Memory B cell (primary cell): ENCODE results near the gene CLDN2.
"Not testable (repeated sequence)": the region's sequence is repeated elsewhere in the genome, so short reads cannot be mapped to it uniquely, and the experiment has no call there.

Experiments used
- ATAC-seq: fragments of 150-1000 bp; cut with Tn5 transposase; 2 replicates; pipeline ENCODE4 v1.10.0; 2021; ENCODE audit warnings: low read depth, mild to moderate bottlenecking, moderate library complexity
- DNase-seq, 2 donors: peaks; one replicate each; pipeline ENCODE4 v3.0.0; 2022; ENCODE audit warnings: low spot score in 2 of 2
- H3K27ac Mint-ChIP-seq: one replicate; pipeline ENCODE4 v1.8.0; 2022; ENCODE audit warnings: mild to moderate bottlenecking, moderate library complexity, mixed read lengths
- H3K27me3 Mint-ChIP-seq: one replicate; pipeline ENCODE4 v1.8.0; 2022; ENCODE audit warnings: mixed read lengths
- H3K36me3 Mint-ChIP-seq: one replicate; pipeline ENCODE4 v1.8.0; 2022; ENCODE audit warnings: mild to moderate bottlenecking, mixed read lengths
- H3K4me1 Mint-ChIP-seq: one replicate; pipeline ENCODE4 v1.8.0; 2022; ENCODE audit warnings: mixed read lengths
- H3K4me3 Mint-ChIP-seq: one replicate; pipeline ENCODE4 v1.8.0; 2022; ENCODE audit warnings: mild to moderate bottlenecking, moderate library complexity, mixed read lengths
- H3K9me3 Mint-ChIP-seq: one replicate; pipeline ENCODE4 v1.8.0; 2022; ENCODE audit warnings: mixed read lengths

The CLDN2 gene

DNA sequence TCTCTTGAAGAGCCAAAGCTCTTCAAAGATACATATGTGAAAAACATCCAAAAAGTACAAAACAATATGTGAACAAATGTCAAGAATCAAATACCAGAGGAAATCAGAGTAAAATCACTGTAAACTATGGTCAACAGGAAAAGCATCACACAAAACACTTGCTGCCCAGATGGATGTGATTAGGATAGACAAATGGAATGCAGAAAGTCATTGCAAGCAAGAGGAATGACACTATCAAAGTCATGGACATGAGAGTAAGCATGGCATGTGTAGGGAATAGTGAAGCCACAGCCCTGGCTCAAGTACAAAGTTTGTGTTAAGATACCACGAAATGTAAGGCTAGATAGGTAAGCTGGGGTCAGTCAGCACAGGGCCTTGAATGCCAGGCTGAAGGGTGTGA lies 37.7 kb downstream of the CLDN2 start:
- H3K9me3 Mint-ChIP-seq = no peaks in the 10 kb centered on the region
- H3K36me3 Mint-ChIP-seq = peaks cover 10% of the 10 kb centered on the region
- DNase-seq = no peak
- H3K27me3 Mint-ChIP-seq = no peaks in the 10 kb centered on the region
- H3K27ac Mint-ChIP-seq = no peak overlapping the region
- peaks cover 3% of the 10 kb centered on the region for H3K4me1 Mint-ChIP-seq
- no peak overlapping the region for H3K4me3 Mint-ChIP-seq
- no peak for ATAC-seq

DNA sequence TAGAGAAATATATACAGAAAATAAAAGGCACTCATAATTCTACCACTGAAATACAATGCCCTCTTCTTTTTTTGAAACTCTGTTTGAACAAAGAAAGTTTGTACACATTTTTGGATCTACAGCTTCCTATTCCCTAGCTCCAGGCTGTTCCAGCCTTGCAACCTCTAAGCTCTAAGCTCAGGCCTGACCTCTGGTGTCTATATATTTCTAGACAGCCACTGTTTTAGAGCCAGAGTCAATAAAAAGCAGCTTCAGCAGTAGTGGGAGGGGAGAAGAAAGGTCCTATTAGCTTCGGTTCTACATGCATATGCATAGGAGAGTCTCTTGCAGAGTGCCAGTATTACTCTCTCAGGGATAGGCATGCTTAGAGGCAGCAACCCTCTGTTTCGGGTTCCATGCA lies 39.7 kb downstream of the CLDN2 start:
- Mint-ChIP-seq H3K4me3 (no peak overlapping the region), H3K4me1 (no peaks in the 10 kb centered on the region), H3K27ac (no peak overlapping the region), H3K27me3 (no peaks in the 10 kb centered on the region), H3K9me3 (no peaks in the 10 kb centered on the region), H3K36me3 (peaks cover 18% of the 10 kb centered on the region)
- ATAC-seq = no peak
- no peak for DNase-seq

DNA sequence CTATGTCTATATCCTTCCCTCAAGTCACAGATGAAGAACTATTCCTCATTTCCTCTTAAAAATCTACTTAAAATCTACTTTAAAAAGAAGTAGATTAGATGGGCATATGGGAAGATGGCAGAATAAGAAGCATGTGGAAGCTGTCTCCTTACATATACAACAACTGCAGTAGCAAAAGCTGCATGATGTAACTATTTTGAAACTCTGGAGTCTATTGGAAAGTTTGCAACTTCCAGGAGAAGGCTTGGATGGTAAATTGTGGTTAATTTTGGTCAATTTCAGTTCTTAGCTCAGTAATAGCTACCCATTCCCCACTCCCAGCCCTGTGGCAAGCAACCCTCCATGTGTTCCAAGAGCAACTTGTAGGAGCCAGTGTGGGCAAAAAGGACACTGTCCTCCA lies 42.9 kb downstream of the CLDN2 start:
- no peaks in the 10 kb centered on the region for H3K27me3 Mint-ChIP-seq
- H3K4me1 Mint-ChIP-seq = no peaks in the 10 kb centered on the region
- no peak for ATAC-seq
- no peak overlapping the region for H3K4me3 Mint-ChIP-seq
- no peak for DNase-seq
- peaks cover 16% of the 10 kb centered on the region for H3K36me3 Mint-ChIP-seq
- H3K9me3 Mint-ChIP-seq = no peaks in the 10 kb centered on the region
- H3K27ac Mint-ChIP-seq = no peak overlapping the region

DNA sequence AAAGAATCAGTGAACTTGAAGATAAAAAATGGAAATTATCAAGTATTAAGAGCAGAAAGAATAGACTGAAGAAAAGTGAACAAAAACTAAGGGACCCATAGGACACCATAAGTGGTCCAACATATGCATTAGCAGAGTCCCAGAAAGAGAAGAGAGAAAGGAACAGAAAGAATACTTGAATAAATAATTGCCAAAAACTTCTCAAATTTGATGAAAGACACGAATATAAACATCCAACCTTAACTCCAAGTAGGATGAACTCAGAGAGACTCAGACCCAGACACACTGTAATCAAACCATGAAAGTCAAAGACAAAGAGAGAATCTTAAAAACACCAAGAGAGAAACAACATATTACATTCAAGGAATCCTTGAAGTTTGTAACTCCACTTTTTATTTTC lies 44.1 kb downstream of the CLDN2 start:
- Mint-ChIP-seq H3K4me3 (no peak overlapping the region), H3K4me1 (no peaks in the 10 kb centered on the region), H3K27me3 (no peaks in the 10 kb centered on the region), H3K36me3 (peaks cover 27% of the 10 kb centered on the region), H3K9me3 (peaks cover 3% of the 10 kb centered on the region), H3K27ac (no peak overlapping the region)
- DNase-seq = no peak
- no peak for ATAC-seq

DNA sequence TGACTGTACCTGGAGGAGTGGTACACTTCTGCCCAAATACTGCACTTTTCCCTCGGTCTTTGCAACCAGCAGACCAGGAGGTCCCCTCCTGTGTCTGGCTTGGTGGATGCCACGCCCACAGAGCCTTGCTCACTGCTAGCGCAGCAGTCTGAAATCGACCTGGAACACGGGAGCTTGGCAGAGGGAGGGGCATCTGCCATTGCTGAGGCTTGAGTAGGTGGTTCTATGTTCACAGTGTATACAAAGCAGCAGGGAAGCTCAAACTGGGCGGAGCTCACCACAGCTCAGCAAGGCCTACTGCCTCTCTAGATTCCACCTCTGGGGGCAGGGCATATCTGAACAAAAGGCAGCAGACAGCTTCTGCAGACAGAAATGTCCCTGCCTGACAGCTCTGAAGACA lies 46.3 kb downstream of the CLDN2 start:
- not testable (repeated sequence) for H3K27ac Mint-ChIP-seq, H3K27me3 Mint-ChIP-seq, DNase-seq, H3K4me1 Mint-ChIP-seq, H3K9me3 Mint-ChIP-seq, H3K4me3 Mint-ChIP-seq, ATAC-seq
- H3K36me3 Mint-ChIP-seq = peaks cover 27% of the 10 kb centered on the region

DNA sequence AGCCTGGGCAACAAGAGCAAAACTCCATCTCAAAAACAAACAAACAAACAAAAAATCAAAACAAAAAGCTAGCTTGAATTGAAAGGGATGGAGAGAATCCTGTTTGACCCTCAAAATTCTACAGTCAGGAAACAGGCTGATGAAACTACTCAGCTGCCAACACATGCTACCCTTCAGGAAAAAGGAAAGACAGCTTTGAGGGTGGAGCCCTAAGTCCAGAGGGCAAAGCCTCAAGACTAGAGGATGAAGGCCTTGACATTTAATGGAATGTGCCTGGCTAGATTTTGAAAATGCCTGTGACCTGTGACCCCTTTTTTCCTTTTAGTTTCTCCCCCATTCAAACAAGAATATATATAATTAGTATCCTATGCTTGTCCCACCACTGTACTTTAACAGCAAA lies 52.7 kb downstream of the CLDN2 start:
- ATAC-seq (no peak), DNase-seq (no peak)
- Mint-ChIP-seq H3K4me3 (no peak overlapping the region), H3K36me3 (peaks cover 12% of the 10 kb centered on the region), H3K4me1 (peaks cover 4% of the 10 kb centered on the region), H3K27ac (no peak overlapping the region), H3K9me3 (peaks cover 3% of the 10 kb centered on the region), H3K27me3 (no peaks in the 10 kb centered on the region)

DNA sequence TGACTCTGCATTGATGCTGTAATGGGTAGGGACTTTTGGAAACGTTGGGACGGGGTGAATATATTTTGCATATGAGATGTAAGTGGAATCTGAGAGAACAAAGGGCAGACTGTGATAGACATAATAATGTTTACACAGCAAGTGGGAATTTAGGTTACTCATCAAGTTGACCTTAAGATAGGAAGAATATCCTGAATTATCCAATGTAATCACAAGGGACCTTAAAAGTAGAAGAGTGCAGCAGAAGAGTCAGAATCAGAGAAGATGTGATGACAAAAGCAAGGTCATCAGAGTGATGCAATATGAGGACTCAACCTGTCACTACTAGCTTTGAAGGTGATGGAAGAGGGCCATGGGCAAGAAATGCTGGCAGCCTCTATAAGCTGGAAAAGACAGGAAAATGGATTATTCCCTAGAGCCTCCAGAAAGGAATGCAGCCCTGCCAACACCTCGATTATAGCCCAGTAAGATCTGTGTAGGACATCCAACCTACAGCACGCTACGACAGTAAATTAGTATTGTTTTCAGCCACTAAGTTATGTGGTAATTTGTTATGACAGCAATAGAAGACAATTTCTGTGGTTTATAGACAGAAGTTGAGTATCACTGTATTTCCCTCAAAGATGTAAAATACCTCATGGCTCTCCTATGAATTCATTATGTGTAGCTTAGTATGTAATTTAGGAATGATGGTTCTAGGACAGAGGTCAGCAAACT lies 53.4 kb downstream of the CLDN2 start:
- Mint-ChIP-seq H3K4me3 (no peak overlapping the region), H3K9me3 (peaks cover 2% of the 10 kb centered on the region), H3K36me3 (peaks cover 8% of the 10 kb centered on the region), H3K27ac (no peak overlapping the region), H3K4me1 (peaks cover 4% of the 10 kb centered on the region), H3K27me3 (no peaks in the 10 kb centered on the region)
- no peak for ATAC-seq
- DNase-seq = no peak

DNA sequence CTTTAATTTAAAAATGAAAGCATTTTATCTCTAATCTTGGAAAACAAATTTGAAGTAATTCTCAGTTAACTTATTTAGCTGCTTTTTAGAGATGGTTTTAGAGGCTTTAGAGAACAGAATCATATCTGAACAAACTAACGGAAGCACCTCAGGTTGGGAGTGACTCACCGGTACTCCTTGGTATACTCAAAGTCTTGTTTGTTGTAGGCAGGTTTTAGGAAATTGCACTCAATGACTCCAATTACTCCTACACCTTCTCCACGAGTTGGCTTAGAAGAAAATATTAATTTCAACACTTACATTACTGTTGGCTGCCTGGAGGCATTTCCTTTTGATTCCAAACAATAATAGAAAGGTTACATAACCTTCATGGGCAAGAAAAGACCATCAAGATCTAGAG lies 56.2 kb downstream of the CLDN2 start:
- DNase-seq (no peak), ATAC-seq (no peak)
- Mint-ChIP-seq H3K4me1 (peaks cover 2% of the 10 kb centered on the region), H3K27me3 (no peaks in the 10 kb centered on the region), H3K9me3 (no peaks in the 10 kb centered on the region), H3K4me3 (no peak overlapping the region), H3K27ac (no peak overlapping the region), H3K36me3 (peaks cover 5% of the 10 kb centered on the region)
